Muscle layer of duodenum (tissue), 2 donors: ENCODE measurements around the gene ARG2.
A peak's percentile ranks its signal among the peaks of the same experiment; 100 is the strongest.

Source experiments
- H3K27ac ChIP-seq: one replicate; pipeline ENCODE4 v1.7.0; 2013; ENCODE audit warnings: mild to moderate bottlenecking, low read length
- H3K27me3 ChIP-seq: one replicate; pipeline ENCODE4 v1.7.0; 2013; ENCODE audit warnings: low read depth, mild to moderate bottlenecking, control low read depth, low read length
- H3K36me3 ChIP-seq, 2 donors: one replicate each; pipeline ENCODE4 v1.7.0; 2013; ENCODE audit warnings: low read length in 2 of 2, control low read depth in 1 of 2, mild to moderate bottlenecking in 1 of 2; ENCODE audit not compliant: insufficient read depth in 2 of 2, control insufficient read depth in 1 of 2
- H3K4me1 ChIP-seq, 2 donors: one replicate each; pipeline ENCODE4 v1.7.0; 2013; ENCODE audit warnings: low read length in 2 of 2, mild to moderate bottlenecking in 2 of 2, control low read depth in 1 of 2, moderate library complexity in 1 of 2; ENCODE audit not compliant: insufficient read depth in 2 of 2, control insufficient read depth in 1 of 2
- H3K4me3 ChIP-seq, 2 donors: one replicate each; pipeline ENCODE4 v1.7.0; 2013; ENCODE audit warnings: low read length in 2 of 2, low read depth in 1 of 2, mild to moderate bottlenecking in 1 of 2
- H3K9me3 ChIP-seq, 2 donors: one replicate each; pipeline ENCODE4 v1.7.0; 2013; ENCODE audit warnings: low read length in 2 of 2, control low read depth in 1 of 2, mild to moderate bottlenecking in 1 of 2; ENCODE audit not compliant: control insufficient read depth in 1 of 2
- donor health status: healthy.

ARG2 gene

GRCh38 chr14:67666750-67667449 lies 47.2 kb downstream of the ARG2 start:
- H3K9me3 ChIP-seq: no peaks in the 10 kb centered on the region
- peaks cover 0 to 12% of the 10 kb centered on the region in 2 donors for H3K4me1 ChIP-seq
- no peaks in the 10 kb centered on the region for H3K36me3 ChIP-seq
- H3K27ac ChIP-seq: no peak overlapping the region
- no peaks in the 10 kb centered on the region for H3K27me3 ChIP-seq
- H3K4me3 ChIP-seq: no peak overlapping the region

GRCh38 chr14:67668559-67668958 lies 48.8 kb downstream of the ARG2 start:
- Histone ChIP-seq H3K4me1 (peaks cover 4 to 28% of the 10 kb centered on the region in 2 donors), H3K4me3 (no peak overlapping the region), H3K27ac (no peak overlapping the region), H3K36me3 (no peaks in the 10 kb centered on the region), H3K9me3 (no peaks in the 10 kb centered on the region), H3K27me3 (no peaks in the 10 kb centered on the region)

GRCh38 chr14:67673451-67673850 lies 53.7 kb downstream of the ARG2 start:
- Histone ChIP-seq H3K27me3 (no peaks in the 10 kb centered on the region), H3K27ac (peak overlapping the region; percentile 60), H3K9me3 (no peaks in the 10 kb centered on the region), H3K36me3 (peaks cover 8 to 17% of the 10 kb centered on the region in 2 donors), H3K4me3 (peak overlapping the region; percentile 83 to 99), H3K4me1 (peaks cover 6 to 28% of the 10 kb centered on the region in 2 donors)

GRCh38 chr14:67674139-67674479 lies 54.4 kb downstream of the ARG2 start:
- Histone ChIP-seq H3K27ac (peak overlapping the region; percentile 86), H3K4me3 (peak overlapping the region; percentile 83 to 99), H3K27me3 (no peaks in the 10 kb centered on the region), H3K36me3 (peaks cover 13 to 24% of the 10 kb centered on the region in 2 donors), H3K4me1 (peaks cover 6 to 28% of the 10 kb centered on the region in 2 donors), H3K9me3 (no peaks in the 10 kb centered on the region)

- H3K27ac ChIP-seq: peak within 1 kb of the TSS; percentile 86
- H3K9me3 ChIP-seq: no peaks in the 10 kb centered on the region
- H3K4me1 ChIP-seq: peaks cover 6 to 28% of the 10 kb centered on the region in 2 donors
- H3K36me3 ChIP-seq: peaks cover 13 to 24% of the 10 kb centered on the region in 2 donors
- no peaks in the 10 kb centered on the region for H3K27me3 ChIP-seq
- H3K4me3 ChIP-seq: peak within 1 kb of the TSS; percentile 83 to 99
Observed at GRCh38 chr14:67674480-67675218, 54.9 kb downstream of the ARG2 start, which contains the start of gene VTI1B. VTI1B (minus strand) TSS chr14:67674632; CDS start chr14:67674489, 143 bp downstream.

- Histone ChIP-seq H3K4me1 (peaks cover 6 to 28% of the 10 kb centered on the region in 2 donors), H3K27me3 (no peaks in the 10 kb centered on the region), H3K27ac (peak overlapping the region; percentile 86), H3K9me3 (no peaks in the 10 kb centered on the region), H3K36me3 (peaks cover 16 to 30% of the 10 kb centered on the region in 2 donors), H3K4me3 (peak overlapping the region; percentile 83 to 99)
Observed at GRCh38 chr14:67675219-67675582, 55.5 kb downstream of the ARG2 start.

- H3K9me3 ChIP-seq: no peaks in the 10 kb centered on the region
- H3K27me3 ChIP-seq: no peaks in the 10 kb centered on the region
- H3K27ac ChIP-seq: no peak overlapping the region
- no peak overlapping the region for H3K4me3 ChIP-seq
- H3K4me1 ChIP-seq: peaks cover 0 to 7% of the 10 kb centered on the region in 2 donors
- peaks cover 27 to 44% of the 10 kb centered on the region in 2 donors for H3K36me3 ChIP-seq
Observed at GRCh38 chr14:67679006-67679405, 59.3 kb downstream of the ARG2 start.

- H3K36me3 ChIP-seq: peaks cover 30 to 47% of the 10 kb centered on the region in 2 donors
- no peak overlapping the region for H3K4me3 ChIP-seq
Observed at GRCh38 chr14:67680121-67680602, 60.4 kb downstream of the ARG2 start.

GRCh38 chr14:67680941-67681340 lies 61.2 kb downstream of the ARG2 start:
- H3K27ac ChIP-seq: no peak overlapping the region
- no peaks in the 10 kb centered on the region for H3K27me3 ChIP-seq
- no peaks in the 10 kb centered on the region for H3K9me3 ChIP-seq
- no peak overlapping the region for H3K4me3 ChIP-seq
- H3K36me3 ChIP-seq: peaks cover 33 to 54% of the 10 kb centered on the region in 2 donors
- H3K4me1 ChIP-seq: no peaks in the 10 kb centered on the region

More at GRCh38 chr14:67680121-67680602, 60.4 kb downstream of the ARG2 start:
- Histone ChIP-seq H3K4me1 (peaks cover 0 to 5% of the 10 kb centered on the region in 2 donors), H3K27me3 (no peaks in the 10 kb centered on the region), H3K27ac (no peak overlapping the region), H3K9me3 (no peaks in the 10 kb centered on the region)

- Histone ChIP-seq H3K4me1 (no peaks in the 10 kb centered on the region), H3K27ac (no peak overlapping the region), H3K27me3 (no peaks in the 10 kb centered on the region), H3K9me3 (no peaks in the 10 kb centered on the region), H3K36me3 (peaks cover 38 to 61% of the 10 kb centered on the region in 2 donors), H3K4me3 (no peak overlapping the region)
Observed at GRCh38 chr14:67683842-67684241, 64.1 kb downstream of the ARG2 start.

GRCh38 chr14:67690011-67690410 lies 70.3 kb downstream of the ARG2 start:
- H3K4me3 ChIP-seq: no peak overlapping the region
- no peaks in the 10 kb centered on the region for H3K9me3 ChIP-seq
- no peak overlapping the region for H3K27ac ChIP-seq
- H3K36me3 ChIP-seq: peaks cover 46 to 62% of the 10 kb centered on the region in 2 donors
- no peaks in the 10 kb centered on the region for H3K27me3 ChIP-seq
- H3K4me1 ChIP-seq: peaks cover 0 to 11% of the 10 kb centered on the region in 2 donors
